HG02981 (cell line): ENCODE measurements around the gene PLEKHF1.

ENCODE experiments used
- ATAC-seq: cut with Tn5 transposase; IDR thresholded peaks from one replicate; pipeline ENCODE4 v1.9.1; 2021; ENCODE audit warnings: mild to moderate bottlenecking, moderate library complexity; ENCODE audit not compliant: unreplicated experiment

The PLEKHF1 gene

DNA sequence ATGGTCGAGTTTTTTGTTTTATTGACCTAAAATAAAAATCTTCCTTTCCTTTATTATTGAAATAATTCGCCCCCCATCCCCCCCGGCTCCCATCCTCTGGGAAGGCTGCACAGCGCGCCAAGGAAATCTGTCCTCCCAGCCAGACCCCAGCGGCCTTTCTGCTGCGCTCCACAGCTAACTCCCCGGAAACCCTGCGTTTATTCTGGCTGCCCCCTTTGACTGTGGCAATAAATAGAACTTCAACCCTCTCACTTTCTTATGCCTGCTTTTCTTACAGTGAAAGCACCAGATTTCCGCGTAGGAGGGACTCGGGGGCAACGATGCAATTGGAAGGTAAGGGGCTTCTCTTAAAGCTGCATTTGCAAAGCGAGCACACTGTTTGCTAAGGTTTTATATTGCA is 59.5 kb downstream of the PLEKHF1 start:
- no peak for ATAC-seq
